NCI-H2171 treated with DMSO at 0.1 percent for 48 hours (cell line): ENCODE data around the gene SERP1.
A peak's percentile ranks its signal among the peaks of the same experiment; 100 is the strongest.

Experiments used
- DNase-seq: peaks from one replicate; lab custom pipeline; 2025; lab: John Stamatoyannopoulos, UW

The SERP1 gene

GRCh38 chr3:150546226-150547044, at the start of gene SERP1, which contains the start of gene EIF2A:
TSS of gene SERP1 (minus strand) at chr3:150546496. CDS start at chr3:150546135, 361 bp downstream.
TSS of gene EIF2A (plus strand) at chr3:150546787. CDS start at chr3:150546803, 16 bp downstream.
- peak; percentile 97 for DNase-seq

- no peak for DNase-seq
These were observed 47.9 kb upstream of the SERP1 start for GRCh38 chr3:150594150-150594549.

- DNase-seq, result no peak
These were observed 43.5 kb upstream of the SERP1 start for GRCh38 chr3:150589759-150590158.

- no peak for DNase-seq
These were observed 41.9 kb upstream of the SERP1 start for GRCh38 chr3:150588027-150588830.

GRCh38 chr3:150583028-150583427, 36.7 kb upstream of the SERP1 start:
- DNase-seq, result no peak

- DNase-seq, result no peak
These were observed 36.3 kb upstream of the SERP1 start for GRCh38 chr3:150582620-150583019.

- no peak for DNase-seq
These were observed 34.9 kb upstream of the SERP1 start for GRCh38 chr3:150581174-150581573.

- no peak for DNase-seq
These were observed 31.6 kb upstream of the SERP1 start for GRCh38 chr3:150577855-150578254.

- no peak for DNase-seq
These were observed 21.0 kb upstream of the SERP1 start for GRCh38 chr3:150567328-150567727.

- DNase-seq, result no peak
These were observed 17.9 kb upstream of the SERP1 start for GRCh38 chr3:150564243-150564642.

GRCh38 chr3:150557725-150558124, 11.4 kb upstream of the SERP1 start:
- no peak for DNase-seq

- no peak for DNase-seq
These were observed 10.5 kb upstream of the SERP1 start for GRCh38 chr3:150556792-150557191.

GRCh38 chr3:150555859-150556436, 9.7 kb upstream of the SERP1 start:
- no peak for DNase-seq

- peak; percentile 27 for DNase-seq
These were observed 897 bp upstream of the SERP1 start for GRCh38 chr3:150547045-150547741.

GRCh38 chr3:150545419-150546225, 674 bp downstream of the SERP1 start:
- peak; percentile 50 for DNase-seq

- DNase-seq, result peak; percentile 13
These were observed 1.6 kb downstream of the SERP1 start for GRCh38 chr3:150544726-150545125.

GRCh38 chr3:150544041-150544440, 2.3 kb downstream of the SERP1 start:
- no peak for DNase-seq

GRCh38 chr3:150543531-150543930, 2.8 kb downstream of the SERP1 start:
- DNase-seq, result no peak

GRCh38 chr3:150543128-150543527, 3.2 kb downstream of the SERP1 start:
- no peak for DNase-seq

- no peak for DNase-seq
These were observed 5.3 kb downstream of the SERP1 start for GRCh38 chr3:150540991-150541390.

- DNase-seq, result no peak
These were observed 6.0 kb downstream of the SERP1 start for GRCh38 chr3:150540297-150540696.
